Keratinocyte (primary cell): ENCODE data around the gene GOT1.

Experiments used
- CTCF ChIP-seq, 3 experiments: IDR thresholded peaks in 1 of 3; conservative IDR thresholded peaks in 1 of 3; optimal IDR thresholded peaks in 1 of 3; 2 replicates in 2 of 3; 3 replicates in 1 of 3; pipeline versions ENCODE3 to v1.5.1; 2011; ENCODE audit warnings: low read length in 3 of 3, mild to moderate bottlenecking in 3 of 3, moderate library complexity in 2 of 3, control low read depth in 1 of 3, inconsistent platforms in 1 of 3; ENCODE audit not compliant: insufficient read depth in 2 of 3; ENCODE audit errors: extremely low read depth in 1 of 3
- EZH2 ChIP-seq: IDR thresholded peaks from one replicate; pipeline ENCODE4 v1.6.1; 2012; ENCODE audit warnings: inconsistent platforms, mild to moderate bottlenecking, low read length, moderate library complexity

- TF ChIP-seq CTCF (optimal IDR thresholded peaks at IDR 0.05 in 1 of 3, IDR thresholded peaks at IDR 0.05 in 1 of 3, conservative IDR thresholded peaks at IDR 0.05 in 1 of 3; ENCODE audit: extremely low read depth in 1 of 3, insufficient read depth in 2 of 3, low read length in 3 of 3) (no peak), EZH2 (no peak)
Observed at GRCh38 chr10:99382176-99382575, 48.2 kb downstream of the GOT1 start.
